ENCODE measurements around the gene CLN6. TPM values are rescaled to one million over a fixed set of nuclear protein-coding genes. Genes with fewer than 3 reads are reported as not detected.
"Not testable (repeated sequence)": the region's sequence is repeated elsewhere in the genome, so short reads cannot be mapped to it uniquely, and the experiment has no call there.

CLN6 gene
- total RNA-seq, 1 donor from 2014 or later = 18.7 TPM

DNA sequence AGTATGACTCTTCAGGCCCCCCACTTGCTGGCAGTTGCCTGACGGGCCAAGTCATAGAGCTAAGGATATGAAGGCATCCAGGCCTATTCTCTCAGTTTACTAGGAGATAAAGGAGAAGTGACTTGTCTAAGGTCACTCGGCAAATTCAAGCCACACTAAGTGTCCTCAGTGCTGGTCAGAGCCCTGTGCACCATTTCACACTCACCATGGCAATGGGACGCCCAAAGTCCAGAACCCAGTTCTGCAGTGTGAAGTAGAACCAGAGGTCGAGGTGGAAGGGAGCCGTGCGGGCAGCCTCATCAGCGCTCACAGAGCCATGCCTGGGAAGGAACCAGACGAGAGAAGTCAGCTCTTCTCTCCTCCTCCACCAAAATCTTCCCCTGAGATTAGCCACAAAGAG lies 11.2 kb downstream of the CLN6 start:
- H3K9me3 Mint-ChIP-seq (ENCODE audit: unreplicated experiment) = no peaks in the 10 kb centered on the region
- no peak for DNase-seq (ENCODE audit: extremely low spot score, unreplicated experiment)
- no peak overlapping the region for H3K4me3 Mint-ChIP-seq (ENCODE audit: unreplicated experiment)
- H3K4me1 Mint-ChIP-seq (ENCODE audit: unreplicated experiment) = no peaks in the 10 kb centered on the region
- no peaks in the 10 kb centered on the region for H3K27me3 Mint-ChIP-seq (ENCODE audit: unreplicated experiment)
- TF ChIP-seq, protein P1, sequence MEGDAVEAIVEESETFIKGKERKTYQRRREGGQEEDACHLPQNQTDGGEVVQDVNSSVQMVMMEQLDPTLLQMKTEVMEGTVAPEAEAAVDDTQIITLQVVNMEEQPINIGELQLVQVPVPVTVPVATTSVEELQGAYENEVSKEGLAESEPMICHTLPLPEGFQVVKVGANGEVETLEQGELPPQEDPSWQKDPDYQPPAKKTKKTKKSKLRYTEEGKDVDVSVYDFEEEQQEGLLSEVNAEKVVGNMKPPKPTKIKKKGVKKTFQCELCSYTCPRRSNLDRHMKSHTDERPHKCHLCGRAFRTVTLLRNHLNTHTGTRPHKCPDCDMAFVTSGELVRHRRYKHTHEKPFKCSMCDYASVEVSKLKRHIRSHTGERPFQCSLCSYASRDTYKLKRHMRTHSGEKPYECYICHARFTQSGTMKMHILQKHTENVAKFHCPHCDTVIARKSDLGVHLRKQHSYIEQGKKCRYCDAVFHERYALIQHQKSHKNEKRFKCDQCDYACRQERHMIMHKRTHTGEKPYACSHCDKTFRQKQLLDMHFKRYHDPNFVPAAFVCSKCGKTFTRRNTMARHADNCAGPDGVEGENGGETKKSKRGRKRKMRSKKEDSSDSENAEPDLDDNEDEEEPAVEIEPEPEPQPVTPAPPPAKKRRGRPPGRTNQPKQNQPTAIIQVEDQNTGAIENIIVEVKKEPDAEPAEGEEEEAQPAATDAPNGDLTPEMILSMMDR (IDR thresholded peaks at IDR 0.05) = no peak
- H3K27ac Mint-ChIP-seq (ENCODE audit: unreplicated experiment) = no peak overlapping the region
- H3K36me3 Mint-ChIP-seq (ENCODE audit: unreplicated experiment) = peaks cover 2% of the 10 kb centered on the region

DNA sequence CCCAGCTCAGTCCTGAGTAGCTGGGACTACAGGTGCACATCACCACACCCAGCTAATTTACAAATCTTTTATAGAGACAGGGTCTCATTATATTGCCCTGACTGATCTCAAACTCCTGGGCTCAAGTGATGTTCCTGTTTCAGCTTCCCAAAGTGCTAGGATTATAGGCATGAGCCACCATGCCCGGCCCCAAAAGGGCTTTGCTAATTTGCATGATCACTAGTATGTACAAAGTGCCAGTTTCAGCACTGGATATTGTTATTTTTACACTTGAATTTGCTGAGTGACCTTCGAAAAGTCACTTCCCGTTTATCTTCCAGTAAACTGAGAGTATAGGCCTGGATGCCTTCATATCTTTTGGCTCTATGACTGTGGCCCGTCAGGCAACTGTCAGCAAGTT lies 12.2 kb downstream of the CLN6 start:
- TF ChIP-seq, protein P1 (IDR thresholded peaks at IDR 0.05) = no peak
- H3K27me3 Mint-ChIP-seq (ENCODE audit: unreplicated experiment) = no peaks in the 10 kb centered on the region
- H3K4me3 Mint-ChIP-seq (ENCODE audit: unreplicated experiment) = no peak overlapping the region
- DNase-seq (ENCODE audit: extremely low spot score, unreplicated experiment) = no peak
- no peak overlapping the region for H3K27ac Mint-ChIP-seq (ENCODE audit: unreplicated experiment)
- no peaks in the 10 kb centered on the region for H3K9me3 Mint-ChIP-seq (ENCODE audit: unreplicated experiment)
- H3K4me1 Mint-ChIP-seq (ENCODE audit: unreplicated experiment) = no peaks in the 10 kb centered on the region
- H3K36me3 Mint-ChIP-seq (ENCODE audit: unreplicated experiment) = peaks cover 2% of the 10 kb centered on the region

DNA sequence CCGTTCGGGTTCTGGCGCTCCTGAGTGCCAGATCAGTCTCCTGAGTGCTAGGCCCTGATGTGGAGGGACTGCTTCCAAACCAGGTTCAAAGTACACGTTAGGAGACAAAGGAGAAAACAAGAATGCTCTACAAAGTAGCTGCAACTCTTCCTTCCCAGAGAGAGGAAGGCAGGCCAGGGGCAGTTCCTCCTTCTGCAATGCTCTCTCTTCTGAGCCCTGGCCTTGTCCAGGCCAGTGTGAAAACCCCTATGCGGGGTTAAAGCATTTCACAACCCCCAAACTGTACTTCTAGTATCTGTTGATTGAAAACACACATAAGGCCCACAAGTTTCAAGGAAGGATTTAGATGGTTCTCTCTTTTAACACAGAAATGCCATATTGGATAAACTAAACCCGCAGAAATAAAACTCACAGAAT lies 14.7 kb downstream of the CLN6 start:
- H3K27me3 Mint-ChIP-seq (ENCODE audit: unreplicated experiment) = no peaks in the 10 kb centered on the region
- no peaks in the 10 kb centered on the region for H3K9me3 Mint-ChIP-seq (ENCODE audit: unreplicated experiment)
- no peak for DNase-seq (ENCODE audit: extremely low spot score, unreplicated experiment)
- H3K36me3 Mint-ChIP-seq (ENCODE audit: unreplicated experiment) = peaks cover 2% of the 10 kb centered on the region
- H3K4me1 Mint-ChIP-seq (ENCODE audit: unreplicated experiment) = no peaks in the 10 kb centered on the region
- H3K4me3 Mint-ChIP-seq (ENCODE audit: unreplicated experiment) = no peak overlapping the region
- no peak overlapping the region for H3K27ac Mint-ChIP-seq (ENCODE audit: unreplicated experiment)
- TF ChIP-seq, protein P1 (IDR thresholded peaks at IDR 0.05) = no peak

DNA sequence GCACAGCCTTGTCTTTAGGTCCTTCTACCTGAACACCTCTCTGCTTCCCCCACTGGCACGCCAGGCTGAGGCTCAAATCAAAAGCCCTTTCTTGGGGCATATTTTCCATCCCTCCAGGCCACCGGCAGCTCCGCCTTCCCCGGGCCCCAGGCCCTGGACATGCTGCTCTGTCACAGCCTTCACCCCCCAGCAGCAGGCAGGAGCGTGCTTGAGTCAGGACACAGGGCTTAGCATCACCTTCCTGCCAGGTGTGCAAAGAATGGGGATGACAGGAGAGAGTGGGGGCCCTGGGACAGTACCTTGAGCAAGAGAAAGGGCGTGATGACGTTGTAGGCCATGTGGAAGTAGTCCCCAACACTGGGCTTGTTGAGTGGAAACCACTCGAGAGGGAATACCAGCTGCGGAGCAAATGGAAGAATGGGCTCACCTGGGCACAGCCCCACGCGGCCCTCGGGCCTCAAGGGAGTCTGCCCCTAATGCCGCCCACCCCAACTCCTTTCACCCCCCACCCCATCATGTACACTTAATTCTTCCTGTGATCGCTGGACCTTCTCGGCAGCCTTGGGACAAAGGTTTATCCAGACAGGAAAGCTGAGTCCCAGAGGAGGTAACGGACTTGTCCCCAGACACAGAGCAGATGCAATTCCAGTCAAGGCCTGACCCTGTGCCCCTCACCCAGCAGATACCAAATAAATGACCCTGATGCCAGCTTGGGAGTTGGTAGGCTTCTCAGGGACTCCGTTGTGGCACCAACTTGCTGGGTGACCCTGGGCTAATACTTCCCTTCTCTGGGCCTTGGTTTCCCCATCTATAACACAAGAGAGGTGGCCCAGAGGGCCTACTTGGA lies 15.3 kb downstream of the CLN6 start:
- Mint-ChIP-seq H3K36me3 (ENCODE audit: unreplicated experiment) (peaks cover 2% of the 10 kb centered on the region), H3K27me3 (ENCODE audit: unreplicated experiment) (no peaks in the 10 kb centered on the region), H3K9me3 (ENCODE audit: unreplicated experiment) (no peaks in the 10 kb centered on the region), H3K4me1 (ENCODE audit: unreplicated experiment) (no peaks in the 10 kb centered on the region), H3K27ac (ENCODE audit: unreplicated experiment) (peak overlapping the region; percentile 8), H3K4me3 (ENCODE audit: unreplicated experiment) (no peak overlapping the region)
- TF ChIP-seq, protein P1 (IDR thresholded peaks at IDR 0.05) = no peak
- no peak for DNase-seq (ENCODE audit: extremely low spot score, unreplicated experiment)

GRCh38 chr15:68213491-68213845 lies 16.1 kb downstream of the CLN6 start:
- not testable (repeated sequence) for H3K9me3 Mint-ChIP-seq (ENCODE audit: unreplicated experiment); H3K4me1 Mint-ChIP-seq (ENCODE audit: unreplicated experiment); H3K36me3 Mint-ChIP-seq (ENCODE audit: unreplicated experiment); H3K27me3 Mint-ChIP-seq (ENCODE audit: unreplicated experiment); H3K27ac Mint-ChIP-seq (ENCODE audit: unreplicated experiment); H3K4me3 Mint-ChIP-seq (ENCODE audit: unreplicated experiment); DNase-seq (ENCODE audit: extremely low spot score, unreplicated experiment)
